Astrocyte of the spinal cord (primary cell): ENCODE data around the gene NRXN3.

Experiments used
- DNase-seq: peaks from one replicate; pipeline ENCODE4 v3.0.0; 2011; ENCODE audit warnings: low read depth, low spot score
- H3K4me3 ChIP-seq: 2 replicates; pipeline ENCODE4 v1.5.1; 2011; ENCODE audit warnings: low read depth, mild to moderate bottlenecking, low read length, moderate library complexity
- CTCF ChIP-seq: IDR thresholded peaks from 2 replicates; pipeline ENCODE4 v1.5.1; 2012; ENCODE audit warnings: low read depth, mild to moderate bottlenecking, low read length, inconsistent platforms
- in situ Hi-C: cut with HindIII; loops from 2 replicates; pipeline ENCODE4 v1.10.0; 2017; ENCODE audit warnings: low sequenced_read_pairs

NRXN3 gene

GRCh38 chr14:79730196-79730595, 1560.0 kb downstream of the NRXN3 start:
- TF ChIP-seq CTCF: no peak
- no peak for DNase-seq
- H3K4me3 ChIP-seq: no peak overlapping the region
- in situ Hi-C loops: no loop called here

GRCh38 chr14:79730953-79731352, 1560.8 kb downstream of the NRXN3 start:
- no peak overlapping the region for H3K4me3 ChIP-seq
- peak; percentile 81 for DNase-seq
- in situ Hi-C loops: no loop called here
- TF ChIP-seq CTCF: no peak

- no peak for TF ChIP-seq CTCF
- no peak overlapping the region for H3K4me3 ChIP-seq
- in situ Hi-C loops: no loop called here
- peak; percentile 29 for DNase-seq
These were observed 1562.9 kb downstream of the NRXN3 start for GRCh38 chr14:79732911-79733655.

GRCh38 chr14:79734151-79734550, 1564.0 kb downstream of the NRXN3 start:
- TF ChIP-seq CTCF: no peak
- no peak overlapping the region for H3K4me3 ChIP-seq
- in situ Hi-C loops: no loop called here
- no peak for DNase-seq

GRCh38 chr14:79734656-79735055, 1564.5 kb downstream of the NRXN3 start:
- no peak for TF ChIP-seq CTCF
- H3K4me3 ChIP-seq: no peak overlapping the region
- in situ Hi-C loops: no loop called here
- DNase-seq: no peak

- in situ Hi-C loops: no loop called here
- no peak for TF ChIP-seq CTCF
These were observed 1564.9 kb downstream of the NRXN3 start for GRCh38 chr14:79735121-79735520.

More at GRCh38 chr14:79735121-79735520, 1564.9 kb downstream of the NRXN3 start:
- DNase-seq: no peak
- no peak overlapping the region for H3K4me3 ChIP-seq
